Heart left ventricle (tissue), 13 donors: Measurements from ENCODE around the gene AQP6.

Source experiments
- POLR2A ChIP-seq, 2 donors: fragments of 450-650 bp; IDR thresholded peaks; one replicate each; pipeline ENCODE4 v1.6.1; 2017; ENCODE audit warnings: antibody characterized with exemption in 2 of 2, mild to moderate bottlenecking in 2 of 2, moderate library complexity in 2 of 2
- TF ChIP-seq, protein P1 (sequence below), 12 donors: fragments of 200-600 bp; sonication (generic) in 4 of 12; IDR thresholded peaks; one replicate each; pipeline versions ENCODE4 v1.5.0 to v1.8.0; 2018 to 2022; ENCODE audit warnings: antibody characterized with exemption in 12 of 12, mild to moderate bottlenecking in 5 of 12
- donor health status: ischemic (EF 13 %, LVEDD 7.1; RV severe dilation, severe dysfunction).
- donor health status: DM: no; HTN: yes; CAD: no.
- donor health status: DM: no; HTN: no; CAD: no.
- donor health status: ischemic (EF 25% LVEDD 6.9; RV normal size, moderate dysfunction).
- donor health status: ischemic (EF 25% LVEDD 5.7; RV mildly dilated, moderate dysfunction).
- donor health status: ischemic (EF 35%, LVEDD 5.7; RV mildly dilated, moderate dysfunction).
- donor health status: nonischemic (EF 11% LVEDD 7.7; RV severe dilation, severe dysfunction).
- donor health status: DM: yes; HTN: yes; CAD: no.
- donor health status: PGD.
- donor health status: ischemic (EF 29% LVEDD 5.4; RV normal size, mild dysfunction).
- donor health status: nonischemic (EF 23%, LVEDD 6.1; RV moderate dilation, normal function).

DNA sequence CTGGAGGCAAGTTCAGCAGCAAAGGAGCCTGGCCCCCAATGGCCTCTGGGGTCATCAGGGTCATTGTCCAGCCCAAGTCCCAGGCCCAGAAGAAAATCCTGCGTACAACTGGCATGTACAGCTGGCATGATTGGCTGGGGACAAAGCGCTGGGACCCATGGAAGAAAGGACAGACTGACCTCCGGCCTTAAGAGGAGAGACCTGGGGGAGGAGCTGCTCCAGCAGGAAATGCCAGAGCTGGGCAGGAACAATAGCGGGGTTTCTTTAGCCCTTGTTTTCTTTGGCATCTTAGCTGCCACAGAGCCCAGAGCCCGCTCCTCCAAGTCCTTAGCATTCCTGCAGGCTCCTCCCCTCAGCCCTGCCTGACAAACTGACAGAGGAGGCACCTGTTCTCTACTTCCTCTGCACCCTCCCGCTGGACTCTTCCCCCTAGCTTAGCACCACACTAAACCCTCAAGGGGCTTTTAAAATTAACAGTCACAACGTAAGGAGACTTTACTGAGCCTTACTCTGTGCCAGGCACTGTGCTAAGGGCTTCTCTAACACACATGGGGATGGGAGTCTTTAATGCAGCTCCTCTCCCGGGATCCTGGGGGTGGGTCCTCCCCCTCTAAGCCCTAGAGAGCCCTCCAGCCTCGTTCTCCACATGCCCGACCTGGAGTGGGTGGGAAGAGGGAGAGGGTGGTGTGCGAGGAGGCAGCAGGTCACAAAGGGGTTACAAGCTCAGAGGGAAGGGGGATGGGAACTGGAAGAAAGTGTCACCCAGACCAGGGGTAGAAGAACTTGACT, 12.9 kb upstream of the AQP6 start:
- TF ChIP-seq, protein P1, sequence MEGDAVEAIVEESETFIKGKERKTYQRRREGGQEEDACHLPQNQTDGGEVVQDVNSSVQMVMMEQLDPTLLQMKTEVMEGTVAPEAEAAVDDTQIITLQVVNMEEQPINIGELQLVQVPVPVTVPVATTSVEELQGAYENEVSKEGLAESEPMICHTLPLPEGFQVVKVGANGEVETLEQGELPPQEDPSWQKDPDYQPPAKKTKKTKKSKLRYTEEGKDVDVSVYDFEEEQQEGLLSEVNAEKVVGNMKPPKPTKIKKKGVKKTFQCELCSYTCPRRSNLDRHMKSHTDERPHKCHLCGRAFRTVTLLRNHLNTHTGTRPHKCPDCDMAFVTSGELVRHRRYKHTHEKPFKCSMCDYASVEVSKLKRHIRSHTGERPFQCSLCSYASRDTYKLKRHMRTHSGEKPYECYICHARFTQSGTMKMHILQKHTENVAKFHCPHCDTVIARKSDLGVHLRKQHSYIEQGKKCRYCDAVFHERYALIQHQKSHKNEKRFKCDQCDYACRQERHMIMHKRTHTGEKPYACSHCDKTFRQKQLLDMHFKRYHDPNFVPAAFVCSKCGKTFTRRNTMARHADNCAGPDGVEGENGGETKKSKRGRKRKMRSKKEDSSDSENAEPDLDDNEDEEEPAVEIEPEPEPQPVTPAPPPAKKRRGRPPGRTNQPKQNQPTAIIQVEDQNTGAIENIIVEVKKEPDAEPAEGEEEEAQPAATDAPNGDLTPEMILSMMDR (IDR thresholded peaks at IDR 0.05), result no peak
- TF ChIP-seq POLR2A (IDR thresholded peaks at IDR 0.05), result no peak
